RWPE2 (cell line): Measurements from ENCODE around the gene GUK1.

Experiments used
- ATAC-seq: fragments of 200-7000 bp; cut with Tn5 transposase; 3 replicates; pipeline ENCODE4 v1.9.1; 2021; ENCODE audit warnings: low read depth
- DNase-seq: peaks from one replicate; pipeline ENCODE4 v3.0.0-alpha.2; 2020; ENCODE audit warnings: low spot score
- H3K27ac ChIP-seq: fragments of 450-650 bp; 2 replicates; pipeline ENCODE4 v1.5.1; 2017; ENCODE audit warnings: mild to moderate bottlenecking; ENCODE audit not compliant: poor library complexity, severe bottlenecking
- H3K27me3 ChIP-seq: fragments of 250-450 bp; sonication (Bioruptor Pico); 2 replicates; pipeline ENCODE4 v1.5.1; 2021; ENCODE audit warnings: mild to moderate bottlenecking, moderate library complexity; ENCODE audit not compliant: insufficient read depth, poor library complexity, severe bottlenecking
- H3K36me3 ChIP-seq: fragments of 250-450 bp; sonication (Bioruptor Pico); 2 replicates; pipeline ENCODE4 v1.5.1; 2020; ENCODE audit warnings: low read depth, mild to moderate bottlenecking, moderate library complexity
- H3K4me1 ChIP-seq: fragments of 250-450 bp; sonication (Bioruptor Pico); 2 replicates; pipeline ENCODE4 v1.5.1; 2021; ENCODE audit warnings: mild to moderate bottlenecking, moderate library complexity; ENCODE audit not compliant: insufficient read depth, poor library complexity, severe bottlenecking
- H3K4me3 ChIP-seq: fragments of 250-450 bp; sonication (Bioruptor Pico); 2 replicates; pipeline ENCODE4 v1.5.1; 2021; ENCODE audit warnings: mild to moderate bottlenecking, moderate library complexity; ENCODE audit not compliant: severe bottlenecking
- H3K9me3 ChIP-seq: fragments of 250-450 bp; sonication (Bioruptor Pico); 2 replicates; pipeline ENCODE4 v1.5.1; 2021; ENCODE audit warnings: mild to moderate bottlenecking, moderate library complexity; ENCODE audit not compliant: severe bottlenecking
- CTCF ChIP-seq: fragments of 450-650 bp; IDR thresholded peaks from one replicate; pipeline ENCODE4 v1.5.1; 2017; ENCODE audit warnings: mild to moderate bottlenecking, moderate library complexity; ENCODE audit not compliant: poor library complexity, severe bottlenecking

GUK1 gene

DNA sequence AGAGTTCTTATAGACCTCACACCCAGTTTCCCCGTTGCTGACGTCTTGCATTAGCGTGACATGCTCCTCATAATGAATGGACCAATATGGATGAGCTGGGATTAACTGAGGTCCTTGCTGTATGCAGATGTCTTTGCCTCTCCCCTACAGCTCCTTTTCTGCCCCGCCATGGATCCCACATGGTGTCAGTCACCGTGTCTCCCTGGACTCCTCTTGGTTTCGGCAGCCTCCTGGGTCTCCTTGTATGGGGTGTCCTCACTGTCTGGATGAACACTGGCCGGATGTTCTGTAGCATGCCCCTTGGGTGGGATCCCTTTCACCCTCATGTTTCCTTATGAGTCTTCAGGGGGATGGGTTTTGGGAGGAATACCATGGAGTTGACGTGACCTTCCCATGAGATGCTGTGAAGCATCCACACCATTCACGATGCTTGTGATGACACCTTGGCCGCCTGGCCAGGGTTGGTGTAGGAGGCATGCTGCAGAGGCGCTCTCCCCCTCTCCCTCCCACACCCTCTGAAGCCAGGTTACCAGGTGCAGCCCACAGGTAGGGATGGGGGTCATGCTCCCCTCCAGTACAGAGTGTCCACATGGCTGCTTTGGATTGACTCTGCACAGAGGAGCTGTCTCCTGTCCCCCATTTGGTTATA is 14.1 kb downstream of the GUK1 start:
- ATAC-seq = no peak
- no peak for TF ChIP-seq CTCF
- Histone ChIP-seq H3K4me3 (no peak overlapping the region), H3K9me3 (no peaks in the 10 kb centered on the region), H3K36me3 (no peaks in the 10 kb centered on the region), H3K27me3 (no peaks in the 10 kb centered on the region), H3K27ac (no peak overlapping the region), H3K4me1 (peaks cover 2% of the 10 kb centered on the region)
- no peak for DNase-seq

GRCh38 chr1:228154670-228155571 is 14.8 kb downstream of the GUK1 start:
- Histone ChIP-seq H3K9me3 (no peaks in the 10 kb centered on the region), H3K27me3 (no peaks in the 10 kb centered on the region), H3K4me3 (no peak overlapping the region), H3K4me1 (no peaks in the 10 kb centered on the region), H3K36me3 (no peaks in the 10 kb centered on the region), H3K27ac (no peak overlapping the region)
- DNase-seq (no peak), ATAC-seq (no peak)
- TF ChIP-seq CTCF = no peak

GRCh38 chr1:228155596-228156514 is 15.8 kb downstream of the GUK1 start:
- no peak overlapping the region for H3K27ac ChIP-seq
- no peak for ATAC-seq
- H3K36me3 ChIP-seq = no peaks in the 10 kb centered on the region

DNA sequence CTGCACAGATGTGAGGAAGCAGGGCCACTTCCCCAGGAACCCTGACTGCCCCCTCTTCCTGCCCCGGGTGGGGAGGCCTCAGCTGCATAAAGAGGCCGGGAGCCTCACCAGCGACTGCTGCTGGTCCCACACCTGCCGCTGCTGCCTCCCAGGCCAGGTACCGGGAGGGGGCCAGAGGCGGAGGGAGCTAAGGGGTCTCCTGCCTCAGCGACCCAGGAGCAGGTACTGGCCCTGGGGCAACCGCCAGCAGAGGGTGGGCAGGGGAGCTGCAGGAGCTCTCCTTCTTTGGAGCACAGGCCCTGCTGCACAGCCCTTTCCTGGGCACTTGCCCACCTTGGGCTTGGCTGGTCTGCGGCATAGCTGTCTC is 16.4 kb downstream of the GUK1 start:
- peak; percentile 25 for DNase-seq
- no peak for TF ChIP-seq CTCF
- Histone ChIP-seq H3K4me3 (no peak overlapping the region), H3K27me3 (no peaks in the 10 kb centered on the region), H3K27ac (no peak overlapping the region), H3K36me3 (no peaks in the 10 kb centered on the region), H3K4me1 (peaks cover 2% of the 10 kb centered on the region), H3K9me3 (no peaks in the 10 kb centered on the region)
- ATAC-seq = no peak

More at GRCh38 chr1:228155596-228156514, 15.8 kb downstream of the GUK1 start:
- H3K4me3 ChIP-seq = no peak overlapping the region
- no peaks in the 10 kb centered on the region for H3K4me1 ChIP-seq
- no peaks in the 10 kb centered on the region for H3K9me3 ChIP-seq
- no peak for TF ChIP-seq CTCF
- no peaks in the 10 kb centered on the region for H3K27me3 ChIP-seq
- DNase-seq = no peak
